HG03039 (cell line): ENCODE results near the gene RALGDS.
"Not testable (repeated sequence)": the region's sequence is repeated elsewhere in the genome, so short reads cannot be mapped to it uniquely, and the experiment has no call there.

Experiments used
- ATAC-seq: cut with Tn5 transposase; IDR thresholded peaks from one replicate; pipeline ENCODE4 v1.9.1; 2021; ENCODE audit warnings: mild to moderate bottlenecking, moderate library complexity; ENCODE audit not compliant: unreplicated experiment

Gene RALGDS

DNA sequence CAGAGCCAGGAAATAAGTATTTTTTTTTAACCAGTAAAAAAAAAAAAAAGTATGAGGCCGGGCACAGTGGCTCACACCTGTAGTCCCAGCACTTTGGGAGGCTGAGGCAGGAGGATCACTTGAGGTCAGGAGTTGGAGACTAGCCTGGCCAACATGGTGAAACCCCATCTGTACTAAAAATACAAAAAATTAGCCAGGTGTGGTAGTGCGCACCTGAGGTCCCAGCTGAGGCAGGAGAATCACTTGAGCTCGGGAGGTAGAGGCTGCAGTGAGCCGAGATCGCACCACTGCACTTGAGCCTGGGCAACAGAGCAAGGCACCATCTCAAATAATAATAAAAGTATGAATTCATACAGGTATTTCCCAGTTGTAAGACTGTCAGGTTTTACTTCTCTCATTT lies 48.8 kb downstream of the RALGDS start:
- not testable (repeated sequence) for ATAC-seq

DNA sequence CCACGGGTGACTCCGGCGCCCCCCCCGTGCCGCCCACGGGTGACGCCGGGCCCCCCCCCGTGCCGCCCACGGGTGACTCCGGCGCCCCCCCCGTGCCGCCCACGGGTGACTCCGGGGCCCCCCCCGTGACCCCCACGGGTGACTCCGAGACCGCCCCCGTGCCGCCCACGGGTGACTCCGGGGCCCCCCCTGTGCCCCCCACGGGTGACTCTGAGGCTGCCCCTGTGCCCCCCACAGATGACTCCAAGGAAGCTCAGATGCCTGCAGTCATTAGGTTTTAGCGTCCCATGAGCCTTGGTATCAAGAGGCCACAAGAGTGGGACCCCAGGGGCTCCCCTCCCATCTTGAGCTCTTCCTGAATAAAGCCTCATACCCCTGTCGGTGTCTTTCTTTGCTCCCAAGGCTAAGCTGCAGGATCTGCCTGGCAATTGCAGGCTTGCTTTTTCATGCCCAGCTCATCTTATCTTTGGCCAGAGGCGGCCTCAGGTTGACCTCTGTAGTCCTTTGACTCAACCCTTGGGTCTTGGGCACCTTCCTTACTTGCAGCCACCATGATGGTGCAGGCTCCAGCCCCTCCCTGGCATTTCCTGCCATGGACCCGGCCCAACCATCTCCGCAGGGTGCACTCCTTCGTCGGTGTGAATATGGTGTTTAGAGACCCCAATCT lies 49.4 kb downstream of the RALGDS start:
- no peak for ATAC-seq

DNA sequence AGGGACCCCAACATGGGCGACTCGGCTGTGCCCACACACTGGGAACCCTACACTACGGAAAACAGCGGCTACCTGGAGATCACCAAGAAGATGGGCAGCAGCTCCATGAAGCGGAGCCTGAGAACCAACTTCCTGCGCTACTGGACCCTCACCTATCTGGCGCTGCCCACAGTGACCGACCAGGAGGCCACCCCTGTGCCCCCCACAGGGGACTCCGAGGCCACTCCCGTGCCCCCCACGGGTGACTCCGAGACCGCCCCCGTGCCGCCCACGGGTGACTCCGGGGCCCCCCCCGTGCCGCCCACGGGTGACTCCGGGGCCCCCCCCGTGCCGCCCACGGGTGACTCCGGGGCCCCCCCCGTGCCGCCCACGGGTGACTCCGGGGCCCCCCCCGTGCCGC lies 50.1 kb downstream of the RALGDS start:
- ATAC-seq: not testable (repeated sequence)

DNA sequence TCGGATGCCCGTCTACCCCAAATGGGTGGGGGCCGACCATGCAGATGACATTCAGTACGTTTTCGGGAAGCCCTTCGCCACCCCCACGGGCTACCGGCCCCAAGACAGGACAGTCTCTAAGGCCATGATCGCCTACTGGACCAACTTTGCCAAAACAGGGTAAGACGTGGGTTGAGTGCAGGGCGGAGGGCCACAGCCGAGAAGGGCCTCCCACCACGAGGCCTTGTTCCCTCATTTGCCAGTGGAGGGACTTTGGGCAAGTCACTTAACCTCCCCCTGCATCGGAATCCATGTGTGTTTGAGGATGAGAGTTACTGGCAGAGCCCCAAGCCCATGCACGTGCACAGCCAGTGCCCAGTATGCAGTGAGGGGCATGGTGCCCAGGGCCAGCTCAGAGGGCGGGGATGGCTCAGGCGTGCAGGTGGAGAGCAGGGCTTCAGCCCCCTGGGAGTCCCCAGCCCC lies 50.5 kb downstream of the RALGDS start:
- ATAC-seq: not testable (repeated sequence)

DNA sequence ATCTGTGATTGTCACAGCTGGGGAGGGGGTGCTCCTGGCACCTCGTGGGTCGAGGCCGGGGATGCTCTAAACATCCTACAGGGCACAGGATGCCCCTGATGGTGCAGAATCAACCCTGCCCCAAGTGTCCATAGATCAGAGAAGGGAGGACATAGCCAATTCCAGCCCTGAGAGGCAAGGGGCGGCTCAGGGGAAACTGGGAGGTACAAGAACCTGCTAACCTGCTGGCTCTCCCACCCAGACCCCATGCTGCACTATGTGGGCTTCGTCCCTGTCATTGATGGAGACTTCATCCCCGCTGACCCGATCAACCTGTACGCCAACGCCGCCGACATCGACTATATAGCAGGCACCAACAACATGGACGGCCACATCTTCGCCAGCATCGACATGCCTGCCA lies 52.6 kb downstream of the RALGDS start:
- not testable (repeated sequence) for ATAC-seq

DNA sequence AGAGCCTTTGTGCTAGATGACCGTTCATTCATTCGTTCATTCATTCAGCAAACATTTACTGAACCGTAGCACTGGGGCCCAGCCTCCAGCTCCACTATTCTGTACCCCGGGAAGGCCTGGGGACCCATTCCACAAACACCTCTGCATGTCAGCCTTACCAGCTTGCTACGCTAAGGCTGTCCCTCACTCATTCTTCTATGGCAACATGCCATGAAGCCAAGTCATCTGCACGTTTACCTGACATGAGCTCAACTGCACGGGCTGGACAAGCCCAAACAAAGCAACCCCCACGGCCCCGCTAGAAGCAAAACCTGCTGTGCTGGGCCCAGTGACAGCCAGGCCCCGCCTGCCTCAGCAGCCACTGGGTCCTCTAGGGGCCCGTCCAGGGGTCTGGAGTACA lies 53.2 kb downstream of the RALGDS start:
- ATAC-seq: no peak

DNA sequence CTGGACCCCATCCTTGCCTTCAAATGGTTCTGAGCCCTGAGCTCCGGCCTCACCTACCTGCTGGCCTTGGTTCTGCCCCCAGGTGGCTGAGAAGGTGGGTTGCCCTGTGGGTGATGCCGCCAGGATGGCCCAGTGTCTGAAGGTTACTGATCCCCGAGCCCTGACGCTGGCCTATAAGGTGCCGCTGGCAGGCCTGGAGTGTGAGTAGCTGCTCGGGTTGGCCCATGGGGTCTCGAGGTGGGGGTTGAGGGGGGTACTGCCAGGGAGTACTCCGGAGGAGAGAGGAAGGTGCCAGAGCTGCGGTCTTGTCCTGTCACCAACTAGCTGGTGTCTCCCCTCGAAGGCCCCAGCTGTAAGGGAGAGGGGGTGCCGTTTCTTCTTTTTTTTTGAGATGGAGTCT lies 54.0 kb downstream of the RALGDS start:
- ATAC-seq: no peak

DNA sequence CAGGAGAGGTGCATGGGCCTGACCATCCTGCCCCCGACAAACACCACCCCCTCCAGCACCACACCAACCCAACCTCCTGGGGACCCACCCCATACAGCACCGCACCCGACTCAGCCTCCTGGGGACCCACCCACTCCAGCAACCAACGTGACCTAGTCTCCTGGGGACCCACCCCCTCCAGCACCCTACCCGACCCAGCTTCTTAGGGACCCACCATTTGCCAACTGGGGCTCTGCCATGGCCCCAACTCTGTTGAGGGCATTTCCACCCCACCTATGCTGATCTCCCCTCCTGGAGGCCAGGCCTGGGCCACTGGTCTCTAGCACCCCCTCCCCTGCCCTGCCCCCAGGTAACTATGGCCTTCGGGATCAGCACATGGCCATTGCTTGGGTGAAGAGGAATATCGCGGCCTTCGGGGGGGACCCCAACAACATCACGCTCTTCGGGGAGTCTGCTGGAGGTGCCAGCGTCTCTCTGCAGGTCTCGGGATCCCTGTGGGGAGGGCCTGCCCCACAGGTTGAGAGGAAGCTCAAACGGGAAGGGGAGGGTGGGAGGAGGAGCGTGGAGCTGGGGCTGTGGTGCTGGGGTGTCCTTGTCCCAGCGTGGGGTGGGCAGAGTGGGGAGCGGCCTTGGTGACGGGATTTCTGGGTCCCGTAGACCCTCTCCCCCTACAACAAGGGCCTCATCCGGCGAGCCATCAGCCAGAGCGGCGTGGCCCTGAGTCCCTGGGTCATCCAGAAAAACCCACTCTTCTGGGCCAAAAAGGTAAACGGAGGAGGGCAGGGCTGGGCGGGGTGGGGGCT lies 54.7 kb downstream of the RALGDS start:
- no peak for ATAC-seq

DNA sequence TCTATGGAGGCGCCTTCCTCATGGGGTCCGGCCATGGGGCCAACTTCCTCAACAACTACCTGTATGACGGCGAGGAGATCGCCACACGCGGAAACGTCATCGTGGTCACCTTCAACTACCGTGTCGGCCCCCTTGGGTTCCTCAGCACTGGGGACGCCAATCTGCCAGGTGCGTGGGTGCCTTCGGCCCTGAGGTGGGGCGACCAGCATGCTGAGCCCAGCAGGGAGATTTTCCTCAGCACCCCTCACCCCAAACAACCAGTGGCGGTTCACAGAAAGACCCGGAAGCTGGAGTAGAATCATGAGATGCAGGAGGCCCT lies 56.0 kb downstream of the RALGDS start:
- no peak for ATAC-seq

DNA sequence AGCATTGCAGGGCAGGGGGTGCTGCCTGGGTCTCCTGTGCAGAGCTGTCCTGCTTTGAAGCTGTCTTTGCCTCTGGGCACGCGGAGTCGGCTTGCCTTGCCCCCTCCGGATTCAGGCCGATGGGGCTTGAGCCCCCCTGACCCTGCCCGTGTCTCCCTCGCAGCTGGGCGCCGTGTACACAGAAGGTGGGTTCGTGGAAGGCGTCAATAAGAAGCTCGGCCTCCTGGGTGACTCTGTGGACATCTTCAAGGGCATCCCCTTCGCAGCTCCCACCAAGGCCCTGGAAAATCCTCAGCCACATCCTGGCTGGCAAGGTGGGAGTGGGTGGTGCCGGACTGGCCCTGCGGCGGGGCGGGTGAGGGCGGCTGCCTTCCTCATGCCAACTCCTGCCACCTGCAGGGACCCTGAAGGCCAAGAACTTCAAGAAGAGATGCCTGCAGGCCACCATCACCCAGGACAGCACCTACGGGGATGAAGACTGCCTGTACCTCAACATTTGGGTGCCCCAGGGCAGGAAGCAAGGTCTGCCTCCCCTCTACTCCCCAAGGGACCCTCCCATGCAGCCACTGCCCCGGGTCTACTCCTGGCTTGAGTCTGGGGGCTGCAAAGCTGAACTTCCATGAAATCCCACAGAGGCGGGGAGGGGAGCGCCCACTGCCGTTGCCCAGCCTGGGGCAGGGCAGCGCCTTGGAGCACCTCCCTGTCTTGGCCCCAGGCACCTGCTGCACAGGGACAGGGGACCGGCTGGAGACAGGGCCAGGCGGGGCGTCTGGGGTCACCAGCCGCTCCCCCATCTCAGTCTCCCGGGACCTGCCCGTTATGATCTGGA lies 56.6 kb downstream of the RALGDS start:
- no peak for ATAC-seq

DNA sequence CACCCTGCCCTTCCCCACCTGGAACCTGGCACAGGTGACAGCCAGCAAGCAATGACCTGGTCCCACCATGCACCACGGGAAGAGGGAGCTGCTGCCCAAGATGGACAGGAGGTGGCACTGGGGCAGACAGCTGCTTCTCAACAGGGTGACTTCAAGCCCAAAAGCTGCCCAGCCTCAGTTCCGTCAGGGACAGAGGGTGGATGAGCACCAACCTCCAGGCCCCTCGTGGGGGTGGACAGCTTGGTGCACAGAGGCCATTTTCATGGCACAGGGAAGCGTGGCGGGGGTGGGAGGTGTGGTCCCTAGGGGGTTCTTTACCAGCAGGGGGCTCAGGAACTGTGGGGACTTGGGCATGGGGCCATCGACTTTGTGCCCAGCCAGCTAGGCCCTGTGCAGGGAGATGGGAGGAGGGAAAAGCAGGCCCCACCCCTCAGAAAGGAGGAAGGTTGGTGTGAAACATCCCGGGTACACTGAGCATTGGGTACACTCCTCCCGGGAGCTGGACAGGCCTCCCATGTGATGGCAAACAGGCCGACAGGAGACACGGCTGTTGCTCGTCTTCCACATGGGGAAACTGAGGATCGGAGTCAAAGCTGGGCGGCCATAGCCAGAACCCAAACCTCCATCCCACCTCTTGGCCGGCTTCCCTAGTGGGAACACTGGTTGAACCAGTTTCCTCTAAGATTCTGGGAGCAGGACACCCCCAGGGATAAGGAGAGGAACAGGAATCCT lies 57.4 kb downstream of the RALGDS start:
- ATAC-seq: no peak

DNA sequence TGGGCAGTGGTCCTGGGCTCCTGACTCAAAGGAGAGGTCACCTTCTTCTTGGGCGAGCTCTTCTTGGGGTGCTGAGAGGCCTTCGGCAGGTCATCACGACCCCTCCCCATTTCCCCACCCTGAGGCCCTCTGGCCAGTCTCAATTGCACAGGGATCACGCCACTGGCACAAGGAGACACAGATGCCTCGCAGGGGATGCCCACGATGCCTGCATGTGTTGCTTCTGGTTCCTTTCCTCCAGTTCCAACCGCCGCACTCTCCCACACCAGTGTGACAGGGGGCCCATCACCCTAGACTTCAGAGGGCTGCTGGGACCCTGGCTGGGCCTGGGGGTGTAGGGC lies 57.9 kb downstream of the RALGDS start:
- ATAC-seq: no peak

DNA sequence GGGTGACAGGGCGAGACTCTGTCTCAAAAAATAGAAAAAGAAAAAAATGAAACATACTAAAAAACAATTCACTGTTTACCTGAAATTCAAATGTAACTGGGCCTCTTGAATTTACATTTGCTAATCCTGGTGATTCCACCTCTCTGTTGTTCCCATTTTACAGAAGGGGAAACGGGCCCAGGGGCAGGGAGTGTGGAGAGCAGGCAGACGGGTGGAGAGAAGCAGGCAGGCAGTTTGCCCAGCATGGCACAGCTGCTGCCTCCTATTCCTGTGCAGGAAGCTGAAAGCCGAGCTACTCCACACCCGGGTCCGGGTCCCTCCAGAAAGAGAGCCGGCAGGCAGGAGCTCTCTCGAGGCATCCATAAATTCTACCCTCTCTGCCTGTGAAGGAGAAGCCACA lies 58.5 kb downstream of the RALGDS start:
- ATAC-seq: not testable (repeated sequence)

DNA sequence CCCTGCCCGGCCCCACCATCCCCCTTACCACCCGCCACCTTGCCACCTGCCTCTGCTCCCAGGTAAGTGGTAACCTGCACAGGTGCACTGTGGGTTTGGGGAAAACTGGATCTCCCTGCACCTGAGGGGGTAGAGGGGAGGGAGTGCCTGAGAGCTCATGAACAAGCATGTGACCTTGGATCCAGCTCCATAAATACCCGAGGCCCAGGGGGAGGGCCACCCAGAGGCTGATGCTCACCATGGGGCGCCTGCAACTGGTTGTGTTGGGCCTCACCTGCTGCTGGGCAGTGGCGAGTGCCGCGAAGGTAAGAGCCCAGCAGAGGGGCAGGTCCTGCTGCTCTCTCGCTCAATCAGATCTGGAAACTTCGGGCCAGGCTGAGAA lies 59.3 kb downstream of the RALGDS start, which contains the start of gene CEL:
CEL (plus strand) TSS at position 218 of the 382 bp plus-strand sequence; CDS start at position 240, 22 bp downstream.
- not testable (repeated sequence) for ATAC-seq

DNA sequence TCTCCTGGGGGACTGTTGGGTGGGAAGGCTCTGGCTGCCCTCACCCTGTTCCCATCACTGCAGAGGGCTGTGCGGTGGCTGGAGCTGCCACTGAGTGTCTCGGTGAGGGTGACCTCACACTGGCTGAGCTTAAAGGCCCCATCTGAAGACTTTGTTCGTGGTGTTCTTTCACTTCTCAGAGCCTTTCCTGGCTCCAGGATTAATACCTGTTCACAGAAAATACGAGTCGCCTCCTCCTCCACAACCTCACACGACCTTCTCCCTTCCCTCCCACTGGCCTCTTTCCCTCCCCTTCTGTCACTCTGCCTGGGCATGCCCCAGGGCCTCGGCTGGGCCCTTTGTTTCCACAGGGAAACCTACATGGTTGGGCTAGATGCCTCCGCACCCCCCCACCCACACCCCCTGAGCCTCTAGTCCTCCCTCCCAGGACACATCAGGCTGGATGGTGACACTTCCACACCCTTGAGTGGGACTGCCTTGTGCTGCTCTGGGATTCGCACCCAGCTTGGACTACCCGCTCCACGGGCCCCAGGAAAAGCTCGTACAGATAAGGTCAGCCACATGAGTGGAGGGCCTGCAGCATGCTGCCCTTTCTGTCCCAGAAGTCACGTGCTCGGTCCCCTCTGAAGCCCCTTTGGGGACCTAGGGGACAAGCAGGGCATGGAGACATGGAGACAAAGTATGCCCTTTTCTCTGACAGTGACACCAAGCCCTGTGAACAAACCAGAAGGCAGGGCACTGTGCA lies 59.8 kb downstream of the RALGDS start:
- ATAC-seq: not testable (repeated sequence)

DNA sequence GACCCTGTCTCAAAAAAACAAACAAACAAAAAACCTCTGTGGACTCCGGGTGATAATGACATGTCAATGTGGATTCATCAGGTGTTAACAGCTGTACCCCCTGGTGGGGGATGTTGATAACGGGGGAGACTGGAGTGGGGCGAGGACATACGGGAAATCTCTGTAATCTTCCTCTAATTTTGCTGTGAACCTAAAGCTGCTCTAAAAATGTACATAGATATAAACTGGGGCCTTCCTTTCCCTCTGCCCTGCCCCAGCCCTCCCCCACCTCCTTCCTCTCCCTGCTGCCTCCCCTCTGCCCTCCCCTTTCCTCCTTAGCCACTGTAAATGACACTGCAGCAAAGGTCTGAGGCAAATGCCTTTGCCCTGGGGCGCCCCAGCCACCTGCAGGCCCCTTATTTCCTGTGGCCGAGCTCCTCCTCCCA lies 60.6 kb downstream of the RALGDS start:
- no peak for ATAC-seq

DNA sequence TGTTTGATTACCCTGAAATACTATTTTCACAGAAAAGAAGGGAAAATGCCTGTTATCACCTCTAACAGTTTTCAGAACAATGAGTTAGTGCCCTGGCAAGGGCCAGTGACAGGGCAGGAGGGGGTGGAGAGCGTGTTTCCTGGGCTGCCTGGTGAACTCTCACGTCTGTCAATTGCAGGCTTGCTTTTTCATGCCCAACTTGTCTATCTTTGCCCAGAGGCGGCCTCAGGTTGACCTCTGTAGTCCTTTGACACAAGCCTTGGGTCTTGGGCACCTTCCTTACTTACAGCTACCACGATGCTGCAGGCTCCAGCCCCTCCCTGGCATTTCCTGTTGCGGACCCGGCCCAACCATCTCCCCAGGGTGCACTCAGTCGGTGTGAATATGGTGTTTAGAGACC lies 61.4 kb downstream of the RALGDS start:
- no peak for ATAC-seq

DNA sequence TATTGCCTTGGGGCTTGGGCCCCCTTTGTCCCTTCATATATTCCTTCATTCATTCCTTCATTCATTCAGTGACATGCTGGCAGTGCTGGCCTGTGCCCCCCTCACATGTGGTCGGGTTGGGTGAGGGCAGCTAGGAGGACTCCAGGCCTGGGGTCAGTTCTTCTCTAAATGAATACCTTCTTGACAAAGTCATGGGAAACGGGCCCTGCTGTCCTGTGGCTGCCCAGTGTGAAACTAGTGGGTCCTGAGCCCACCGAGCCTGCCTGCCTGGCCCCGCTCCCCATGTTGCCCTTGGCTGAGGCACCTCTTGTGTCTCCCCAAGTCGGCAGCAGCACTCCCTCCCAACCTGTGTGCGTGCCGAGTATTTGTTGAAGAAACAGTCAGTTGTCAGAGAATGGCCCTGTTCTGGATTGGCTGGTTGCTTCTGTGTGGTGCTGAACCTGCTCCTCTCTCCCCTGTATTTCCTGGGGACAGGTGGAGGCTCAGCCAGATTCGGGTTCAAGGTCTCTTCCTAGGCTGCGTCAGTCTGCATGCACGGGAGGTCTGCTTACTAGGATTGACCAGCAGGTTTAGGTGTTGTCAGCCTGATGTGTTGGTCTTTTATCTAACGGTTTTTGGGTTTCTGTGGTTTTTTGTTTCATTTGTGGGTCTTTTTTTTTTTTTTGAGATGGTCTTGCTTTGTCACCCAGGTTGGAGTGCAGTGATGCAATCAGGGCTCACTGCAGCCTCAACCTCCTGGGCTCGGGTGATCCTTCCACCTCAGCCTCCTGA lies 62.3 kb downstream of the RALGDS start:
- no peak for ATAC-seq

DNA sequence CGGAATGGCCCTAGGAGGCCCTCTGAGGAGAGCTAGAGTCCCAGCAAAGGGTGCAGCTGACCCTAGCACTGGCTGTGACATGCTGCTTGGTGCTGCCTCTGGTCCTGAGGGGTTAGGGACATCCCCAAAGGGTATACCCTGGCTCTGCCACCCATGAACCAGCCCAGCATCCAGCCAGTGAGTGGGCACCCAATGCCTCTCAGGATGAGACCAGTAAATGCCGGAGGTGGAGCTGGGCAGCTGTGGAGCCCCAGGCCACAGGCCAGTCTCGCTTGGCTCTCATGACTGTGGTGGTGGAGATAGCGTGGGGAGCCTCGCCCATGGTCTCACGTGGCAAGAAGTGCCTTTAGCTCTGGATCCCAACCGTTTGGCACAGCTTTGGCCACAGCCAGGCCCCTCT lies 63.0 kb downstream of the RALGDS start:
- no peak for ATAC-seq

DNA sequence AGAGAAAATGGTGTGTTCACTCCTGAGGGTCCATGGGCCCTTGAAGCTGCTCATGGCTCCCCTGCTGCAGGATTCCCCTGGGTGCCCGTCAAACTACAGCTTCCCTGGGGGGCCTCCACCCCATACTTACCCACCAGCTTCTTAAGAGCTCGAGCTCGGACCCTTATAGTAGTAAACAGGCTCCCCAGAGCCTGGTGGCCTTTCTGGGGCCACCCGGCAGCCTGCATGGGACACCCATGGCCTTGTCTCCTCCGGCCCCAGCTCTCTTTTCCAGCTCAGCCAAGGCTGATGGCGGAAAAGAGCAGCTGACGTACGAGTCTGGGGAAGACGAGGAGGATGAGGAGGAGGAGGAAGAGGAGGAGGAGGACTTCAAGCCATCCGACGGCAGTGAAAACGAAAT lies 63.5 kb downstream of the RALGDS start:
- ATAC-seq: no peak
